ENCODE data around the gene FNDC5. TPM values are rescaled to one million over a fixed set of nuclear protein-coding genes. Genes with fewer than 3 reads are reported as not detected.

FNDC5 gene
- total and polyA plus RNA-seq, 9 of the 15 experiments (the other 6 are each of a cell fraction or from before 2014, with no cell fraction given): 0.06 to 2.1 (median 0.22) TPM

- peak; percentile 89 for TF ChIP-seq GABPB1 (CRISPR knock-in tag; IDR thresholded peaks at IDR 0.05)
- peak; percentile 98 for TF ChIP-seq SAP30 (IDR thresholded peaks at IDR 0.05; ENCODE audit: borderline replicate concordance, insufficient read depth, low read depth, low read length, poor library complexity, severe bottlenecking)
- TF ChIP-seq, protein P1, sequence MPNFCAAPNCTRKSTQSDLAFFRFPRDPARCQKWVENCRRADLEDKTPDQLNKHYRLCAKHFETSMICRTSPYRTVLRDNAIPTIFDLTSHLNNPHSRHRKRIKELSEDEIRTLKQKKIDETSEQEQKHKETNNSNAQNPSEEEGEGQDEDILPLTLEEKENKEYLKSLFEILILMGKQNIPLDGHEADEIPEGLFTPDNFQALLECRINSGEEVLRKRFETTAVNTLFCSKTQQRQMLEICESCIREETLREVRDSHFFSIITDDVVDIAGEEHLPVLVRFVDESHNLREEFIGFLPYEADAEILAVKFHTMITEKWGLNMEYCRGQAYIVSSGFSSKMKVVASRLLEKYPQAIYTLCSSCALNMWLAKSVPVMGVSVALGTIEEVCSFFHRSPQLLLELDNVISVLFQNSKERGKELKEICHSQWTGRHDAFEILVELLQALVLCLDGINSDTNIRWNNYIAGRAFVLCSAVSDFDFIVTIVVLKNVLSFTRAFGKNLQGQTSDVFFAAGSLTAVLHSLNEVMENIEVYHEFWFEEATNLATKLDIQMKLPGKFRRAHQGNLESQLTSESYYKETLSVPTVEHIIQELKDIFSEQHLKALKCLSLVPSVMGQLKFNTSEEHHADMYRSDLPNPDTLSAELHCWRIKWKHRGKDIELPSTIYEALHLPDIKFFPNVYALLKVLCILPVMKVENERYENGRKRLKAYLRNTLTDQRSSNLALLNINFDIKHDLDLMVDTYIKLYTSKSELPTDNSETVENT (CRISPR knock-in tag; IDR thresholded peaks at IDR 0.05): 0 out of 2 replicates have a peak, but pooled peaks have one; percentile 55
- TF ChIP-seq SMAD1 (IDR thresholded peaks at IDR 0.05; ENCODE audit: low read depth, low read length, partially characterized antibody): peak; percentile 83
- peak; percentile 79 for TF ChIP-seq POLR2B (IDR thresholded peaks at IDR 0.05; ENCODE audit: low read depth, partially characterized antibody)
- peak; percentile 83 for TF ChIP-seq ZBTB7A (IDR thresholded peaks at IDR 0.05; ENCODE audit: borderline replicate concordance, control insufficient read depth, low read depth, low read length)
- TF ChIP-seq NR1H2 (CRISPR knock-in tag; IDR thresholded peaks at IDR 0.05): peak; percentile 98
- peak; percentile 34 for TF ChIP-seq ZNF316 (IDR thresholded peaks at IDR 0.05)
- TF ChIP-seq XRCC5 (IDR thresholded peaks at IDR 0.05; ENCODE audit: low read depth, low read length): peak; percentile 100
- no peak for TF ChIP-seq RHOXF2B (CRISPR knock-in tag; conservative IDR thresholded peaks at IDR 0.05)
- TF ChIP-seq FOXK2 (conservative IDR thresholded peaks at IDR 0.05 in 1 of 2, IDR thresholded peaks at IDR 0.05 in 1 of 2; ENCODE audit: low read depth in 2 of 2): peak; percentile 71 to 95; a peak in 3 of 4 replicates
- peak; percentile 78; the same call in 1 of the 2 replicates for TF ChIP-seq GTF2F1 (IDR thresholded peaks at IDR 0.05; ENCODE audit: low read depth, low read length)
- no peak; the same call in 1 of the 2 replicates for TF ChIP-seq SREBF2 (CRISPR knock-in tag; IDR thresholded peaks at IDR 0.05)
- TF ChIP-seq, protein P2, sequence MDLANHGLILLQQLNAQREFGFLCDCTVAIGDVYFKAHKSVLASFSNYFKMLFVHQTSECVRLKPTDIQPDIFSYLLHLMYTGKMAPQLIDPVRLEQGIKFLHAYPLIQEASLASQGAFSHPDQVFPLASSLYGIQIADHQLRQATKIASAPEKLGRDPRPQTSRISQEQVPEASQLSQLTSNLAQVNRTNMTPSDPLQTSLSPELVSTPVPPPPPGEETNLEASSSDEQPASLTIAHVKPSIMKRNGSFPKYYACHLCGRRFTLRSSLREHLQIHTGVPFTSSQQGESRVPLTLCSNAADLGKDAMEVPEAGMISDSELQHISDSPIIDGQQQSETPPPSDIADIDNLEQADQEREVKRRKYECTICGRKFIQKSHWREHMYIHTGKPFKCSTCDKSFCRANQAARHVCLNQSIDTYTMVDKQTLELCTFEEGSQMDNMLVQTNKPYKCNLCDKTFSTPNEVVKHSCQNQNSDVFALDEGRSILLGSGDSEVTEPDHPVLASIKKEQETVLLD (IDR thresholded peaks at IDR 0.05): 0 out of 2 replicates have a peak, but pooled peaks have one; percentile 54
- no peak for TF ChIP-seq PHB2 (IDR thresholded peaks at IDR 0.05; ENCODE audit: low read depth)
- peak; percentile 85 for TF ChIP-seq ZNF384 (IDR thresholded peaks at IDR 0.05; ENCODE audit: low read depth, low read length)
- 0 out of 2 replicates have a peak, but pooled peaks have one; percentile 28 for TF ChIP-seq ZNF444 (CRISPR knock-in tag; IDR thresholded peaks at IDR 0.05)
Observed at GRCh38 chr1:32817159-32817814, 53.4 kb downstream of the FNDC5 start, which contains the start of the genes S100PBP and YARS1 (continued).

Data from K562 (cell line).